ENCODE results near the gene TMEM240. TPM values are rescaled to one million over a fixed set of nuclear protein-coding genes. Genes with fewer than 3 reads are reported as not detected.
"Not testable (repeated sequence)": the region's sequence is repeated elsewhere in the genome, so short reads cannot be mapped to it uniquely, and the experiment has no call there.

The TMEM240 gene
- polyA plus RNA-seq, 10 donors, result 1.7 to 8.0 (median 3.5) TPM

DNA sequence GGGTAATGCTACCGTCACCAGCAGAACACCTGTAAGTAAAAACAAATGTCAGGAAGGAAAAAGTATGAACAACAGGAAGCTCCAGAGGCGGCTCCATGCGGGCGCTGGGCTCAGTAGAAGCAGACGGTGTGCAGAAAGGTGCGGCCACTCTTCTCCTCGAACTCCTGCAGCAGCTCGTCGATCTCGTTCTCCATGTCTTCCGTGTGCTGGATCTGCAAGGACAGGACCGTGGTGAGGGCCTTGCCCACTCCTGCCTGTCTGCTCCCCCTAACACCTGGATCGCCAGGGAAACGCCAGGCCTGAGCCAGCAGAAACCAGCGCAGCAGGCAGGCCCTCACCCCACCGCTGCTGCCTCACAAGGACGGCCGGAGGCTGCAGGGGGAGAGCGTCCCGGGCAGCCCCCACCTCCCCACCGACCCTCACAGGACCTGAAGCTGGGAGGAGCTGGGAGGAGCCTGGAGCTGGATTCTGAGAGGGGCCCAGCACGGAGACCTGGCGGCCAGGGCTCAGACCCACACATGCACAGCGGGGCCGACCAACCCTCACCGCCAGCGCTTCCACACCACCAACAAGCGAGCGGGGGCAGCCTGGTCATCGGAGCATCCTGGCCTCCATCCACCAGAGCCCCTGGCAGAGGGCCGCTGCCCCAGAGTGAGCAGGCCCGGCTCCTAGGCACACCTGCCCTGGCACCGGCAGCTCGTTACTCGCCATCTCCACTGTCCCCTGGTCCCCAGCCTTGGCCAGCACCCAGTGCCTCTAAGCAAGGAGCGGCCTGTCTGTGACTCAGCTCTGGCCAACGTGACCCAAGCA is 1.7 kb upstream of the TMEM240 start:
- no peak for DNase-seq

- no peak for DNase-seq
Observed at GRCh38 chr1:1540818-1541628, 599 bp upstream of the TMEM240 start.

DNA sequence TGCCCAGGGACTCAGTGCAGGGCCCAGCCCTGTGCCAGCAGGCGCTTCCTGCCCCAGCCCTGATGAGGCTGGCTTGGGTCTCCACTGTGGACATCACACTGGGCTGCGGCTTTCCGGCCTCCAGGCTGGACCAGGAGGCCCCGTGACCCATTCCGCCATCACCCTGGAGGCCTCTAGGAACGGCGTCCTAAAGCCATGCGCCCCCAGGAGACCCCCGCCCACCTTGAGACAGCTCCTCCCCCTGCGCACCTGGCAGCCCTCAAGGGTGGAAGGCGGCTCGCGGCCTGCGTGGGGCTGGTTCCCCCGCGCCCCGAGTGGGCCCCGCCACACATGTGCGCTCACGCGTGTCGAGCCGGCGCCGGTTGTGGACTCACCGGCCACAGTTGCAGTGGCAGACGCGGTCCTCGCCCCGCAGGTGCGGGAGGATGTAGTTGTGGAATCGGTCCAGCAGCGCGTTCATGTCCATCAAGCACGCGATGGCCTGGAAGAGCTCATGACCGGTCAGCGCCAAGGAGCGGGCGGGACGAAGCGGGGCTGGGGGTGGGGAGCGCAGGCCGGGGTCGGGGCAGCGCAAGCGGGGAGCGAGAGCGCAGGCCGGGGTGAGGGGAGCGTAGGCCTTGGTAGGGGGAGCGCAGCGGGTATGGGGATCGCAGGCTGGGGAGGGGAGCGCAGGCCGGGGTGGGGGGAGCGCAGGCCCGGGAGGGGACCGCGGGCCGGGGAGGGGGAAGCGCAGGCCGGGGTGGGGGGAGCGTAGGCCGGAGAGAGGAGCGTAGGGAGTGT is 924 bp downstream of the TMEM240 start:
- DNase-seq, result peak in 2 of 3 donors; percentile 46 to 72

- no peak for DNase-seq
Observed at GRCh38 chr1:1538989-1539309, 1.5 kb downstream of the TMEM240 start.

- no peak for DNase-seq
Observed at GRCh38 chr1:1538334-1538733, 2.1 kb downstream of the TMEM240 start.

GRCh38 chr1:1537626-1538250 is 2.7 kb downstream of the TMEM240 start:
- no peak for DNase-seq

- DNase-seq, result no peak
Observed at GRCh38 chr1:1536938-1537546, 3.4 kb downstream of the TMEM240 start.

DNA sequence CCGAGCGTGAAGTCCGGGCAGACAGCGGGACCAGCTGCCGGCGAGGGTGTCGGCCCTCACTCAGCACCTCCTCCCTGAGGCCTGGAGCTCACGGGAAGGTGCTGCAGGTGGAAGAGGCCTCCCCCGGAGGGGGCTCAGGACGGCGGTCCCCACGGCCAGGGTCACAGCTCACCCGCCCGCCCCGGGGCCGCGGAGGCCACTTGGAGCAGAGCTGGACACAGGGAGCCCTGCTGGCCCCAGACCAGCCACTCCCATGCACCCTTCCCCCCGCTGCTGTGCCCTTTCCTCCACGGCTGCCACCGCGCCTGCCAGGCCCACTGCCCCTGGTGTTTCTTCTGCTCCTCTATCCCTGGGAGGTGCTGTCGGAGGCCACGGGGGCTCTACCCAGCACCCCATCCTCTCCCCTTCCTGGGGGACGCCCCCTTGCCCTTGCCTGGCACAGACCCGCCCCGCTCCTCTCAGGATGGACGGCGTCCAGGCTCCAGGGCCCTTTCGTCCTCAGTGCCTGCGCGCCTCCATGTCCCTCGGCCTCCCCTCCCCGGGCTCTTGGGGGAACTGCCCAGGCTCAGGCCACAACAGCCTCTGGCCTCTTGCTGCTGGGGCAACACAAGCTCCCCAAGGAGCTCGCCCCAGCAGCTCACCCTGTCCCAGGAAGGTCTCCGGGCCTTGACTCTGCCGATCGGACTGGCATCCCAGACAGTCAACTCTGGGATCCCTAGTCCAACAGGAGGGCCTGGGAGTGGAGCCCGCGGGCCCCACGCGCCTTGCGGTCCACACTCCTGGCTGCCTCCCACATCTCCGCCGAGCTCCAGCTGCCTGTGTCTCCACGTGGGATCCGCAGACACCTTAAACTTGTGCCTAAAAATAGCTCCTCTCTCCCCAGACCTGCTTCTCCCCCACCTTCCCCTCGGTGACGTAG is 4.1 kb downstream of the TMEM240 start:
- no peak for DNase-seq

- DNase-seq, result no peak
Observed at GRCh38 chr1:1535201-1536018, 5.0 kb downstream of the TMEM240 start.

DNA sequence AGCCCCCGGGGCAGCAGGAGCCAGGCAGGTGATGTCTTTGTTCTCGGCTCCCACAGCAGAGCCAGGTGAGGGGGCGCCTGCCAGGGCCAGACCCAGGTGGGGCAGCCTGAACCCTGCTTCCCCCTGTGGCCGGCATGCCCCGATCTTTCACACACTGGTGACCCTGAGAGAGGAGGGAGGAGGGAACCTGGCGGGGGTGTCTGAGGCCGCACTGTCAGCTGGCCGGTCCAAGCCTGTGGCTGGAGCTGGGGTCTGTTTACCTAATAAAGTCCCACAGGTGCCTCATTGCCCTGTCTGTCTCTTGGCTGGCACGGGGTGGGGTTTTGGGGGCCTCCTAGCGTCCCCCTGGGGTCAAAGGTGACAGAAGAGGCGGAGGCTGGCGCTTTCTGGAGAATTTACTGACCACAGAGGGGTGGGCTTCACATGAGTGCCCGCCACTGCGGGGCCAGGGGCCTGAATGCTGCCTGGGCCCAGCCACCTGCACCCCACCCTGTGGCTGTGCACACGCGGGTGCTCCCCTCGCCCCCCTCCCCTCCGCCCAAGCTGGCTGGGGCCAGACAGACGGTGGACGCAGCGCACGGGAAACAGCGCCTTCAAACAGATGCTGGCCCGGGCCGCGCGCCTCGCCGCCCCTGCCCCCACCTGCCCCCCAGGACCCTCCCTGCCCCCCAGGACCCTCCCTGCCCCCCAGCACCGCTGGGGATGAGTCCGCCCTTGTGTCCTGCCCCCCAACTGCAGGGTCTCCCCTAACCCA is 5.8 kb downstream of the TMEM240 start:
- DNase-seq, result no peak

DNA sequence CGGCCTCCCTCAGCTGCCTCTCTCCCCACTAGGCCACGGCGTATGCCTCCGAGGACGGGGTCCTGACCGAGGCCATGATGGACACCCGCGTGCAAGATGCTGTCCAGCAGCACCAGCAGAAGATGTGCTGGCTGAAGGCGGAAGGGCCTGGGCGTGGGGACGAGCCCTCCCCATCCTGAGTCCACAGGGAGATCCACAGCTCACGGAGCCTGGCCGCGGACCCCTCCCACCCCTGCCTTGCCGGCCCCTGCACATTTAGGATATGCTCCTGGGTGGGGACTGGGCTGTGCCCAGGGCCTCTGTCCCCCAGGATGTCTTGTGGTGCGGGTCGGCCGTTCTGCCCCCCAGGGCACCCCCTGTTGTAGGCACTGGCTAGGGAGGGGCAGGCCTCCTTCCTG is 6.5 kb downstream of the TMEM240 start:
- not testable (repeated sequence) for DNase-seq

- DNase-seq, result not testable (repeated sequence)
Observed at GRCh38 chr1:1533176-1533893, 7.1 kb downstream of the TMEM240 start.

DNA sequence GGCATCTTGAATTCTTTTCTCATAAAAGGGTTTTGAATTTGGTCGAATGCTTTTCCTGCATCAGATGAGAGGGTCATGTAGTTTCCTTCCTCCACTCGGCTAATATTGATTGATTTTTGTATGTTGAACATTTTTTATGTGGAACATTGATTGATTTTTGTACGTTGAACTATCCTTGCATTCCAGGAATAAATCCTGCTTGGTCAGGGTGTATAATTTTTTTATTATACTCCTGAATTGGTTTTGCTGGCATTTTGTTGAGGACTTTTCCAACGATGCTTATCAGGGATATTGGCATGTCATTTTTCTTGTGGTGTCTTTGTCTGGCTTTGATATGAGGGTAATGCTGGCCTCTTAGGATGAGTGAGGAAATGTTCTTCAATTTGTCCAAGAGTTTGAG is 8.5 kb downstream of the TMEM240 start:
- DNase-seq, result no peak

DNA sequence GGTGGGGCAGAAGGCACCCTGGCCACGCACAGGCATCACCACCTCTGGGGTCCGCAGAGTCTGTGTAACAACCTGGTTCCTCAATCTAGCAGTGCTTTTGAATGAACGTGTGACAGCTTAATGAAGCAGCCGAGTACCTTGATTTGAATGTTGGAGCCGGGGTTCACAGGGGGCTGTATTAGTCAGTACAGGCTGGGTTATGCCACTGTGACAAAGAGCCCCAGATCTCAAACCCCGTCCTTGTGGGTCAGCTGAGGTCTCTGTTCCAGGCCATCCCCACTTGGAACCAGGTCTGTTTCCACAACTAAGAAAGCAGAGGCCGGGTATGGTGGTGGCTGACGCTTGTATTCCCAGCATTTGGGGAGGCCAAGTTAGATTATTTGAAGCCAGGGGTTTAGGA is 10.5 kb downstream of the TMEM240 start:
- no peak for DNase-seq

DNA sequence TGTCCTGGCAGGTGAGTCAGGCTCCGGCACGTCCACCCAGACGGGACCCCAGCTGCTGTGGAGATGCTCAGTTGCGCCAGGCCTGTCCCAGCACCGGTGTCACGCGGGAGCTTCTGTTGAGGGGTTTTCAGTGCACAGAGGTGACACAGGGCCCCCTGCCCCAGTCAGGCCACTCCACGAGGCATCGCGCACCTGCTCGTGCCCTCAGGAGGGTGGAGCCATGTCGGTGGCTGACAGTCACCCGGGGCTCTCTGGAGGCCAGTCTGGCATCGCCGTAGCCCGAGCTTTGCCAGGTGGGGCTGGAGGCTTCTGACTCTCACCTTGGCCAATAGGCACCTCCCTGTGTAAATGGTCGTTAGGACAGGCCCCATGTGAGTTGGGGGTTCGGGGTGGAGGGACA is 11.1 kb downstream of the TMEM240 start:
- no peak for DNase-seq

DNA sequence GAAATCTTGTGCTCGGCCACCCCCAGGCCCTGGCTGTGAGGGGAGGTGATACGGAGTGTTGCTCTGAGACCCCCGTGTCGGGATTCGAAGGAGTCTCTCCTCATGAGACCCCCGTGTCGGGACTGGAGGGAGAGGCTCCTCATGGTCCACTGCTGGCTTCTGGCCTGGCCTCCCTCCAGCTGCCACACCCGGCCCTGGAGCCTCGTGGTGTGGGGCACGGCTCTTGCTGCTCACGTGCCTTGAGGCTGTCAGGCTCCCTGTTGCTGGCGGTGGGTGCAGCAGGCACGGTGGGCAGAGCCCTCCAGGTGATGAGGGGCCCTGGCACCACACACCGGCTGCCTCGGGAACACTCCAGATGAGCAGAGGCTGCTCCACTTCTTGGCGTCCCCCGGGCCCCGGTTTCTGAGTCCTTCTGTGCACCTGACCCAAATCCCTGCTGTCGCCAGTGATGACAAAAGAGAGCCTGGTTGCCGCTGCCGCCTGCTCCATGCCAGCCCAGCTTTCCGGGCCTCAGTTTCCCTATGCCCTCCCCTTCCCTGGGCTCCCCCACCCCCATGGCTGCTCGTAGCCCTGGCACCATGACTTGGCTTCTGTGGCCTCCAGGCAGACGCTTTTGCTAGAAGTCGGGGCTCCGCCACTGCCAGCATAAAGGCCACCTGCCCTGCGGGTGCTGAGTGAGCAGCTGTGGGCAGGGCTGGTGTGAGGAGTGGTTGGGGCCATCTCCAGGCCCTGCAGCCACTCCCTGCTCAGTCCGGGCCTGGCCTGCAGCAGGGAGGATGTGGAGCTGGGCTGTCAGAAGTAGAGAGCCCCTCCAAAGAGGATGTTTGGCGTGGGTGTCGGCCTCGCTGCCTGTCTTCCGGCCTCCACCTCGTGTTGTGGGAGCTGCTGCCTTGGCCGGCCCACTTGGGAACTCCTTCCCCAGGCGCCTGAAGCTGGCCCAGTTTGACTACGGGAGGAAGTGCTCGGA is 11.8 kb downstream of the TMEM240 start:
- DNase-seq, result no peak

All from muscle of back (tissue), 11 donors.